ENCODE data around the gene IDH3B. TPM values are rescaled to one million over a fixed set of nuclear protein-coding genes. Genes with fewer than 3 reads are reported as not detected.
A peak's percentile ranks its signal among the peaks of the same experiment; 100 is the strongest.

Gene IDH3B
- total and polyA plus RNA-seq, 2 of the 13 experiments (the other 11 are each of a cell fraction or from before 2014, with no cell fraction given), result 215 to 254 TPM

- TF ChIP-seq LRRFIP1 (CRISPR knock-in tag; conservative IDR thresholded peaks at IDR 0.05) (no peak), ZBTB43 (CRISPR knock-in tag; conservative IDR thresholded peaks at IDR 0.05) (peak; percentile 82), MTF1 (CRISPR knock-in tag; IDR thresholded peaks at IDR 0.05) (no peak; the same call in 1 of the 2 replicates), DBP (CRISPR knock-in tag; IDR thresholded peaks at IDR 0.05; ENCODE audit: not compliant biosample characterization) (no peak), HIVEP1 (CRISPR knock-in tag; IDR thresholded peaks at IDR 0.05) (peak; percentile 23; the same call in 1 of the 2 replicates), ZNF121 (CRISPR knock-in tag; IDR thresholded peaks at IDR 0.05) (no peak), KAT8 (CRISPR knock-in tag; IDR thresholded peaks at IDR 0.05) (peak; percentile 60; the same call in 1 of the 2 replicates), ZNF792 (CRISPR knock-in tag; IDR thresholded peaks at IDR 0.05) (peak; percentile 30; the same call in 1 of the 2 replicates), ZNF335 (CRISPR knock-in tag; IDR thresholded peaks at IDR 0.05) (no peak), ZNF577 (CRISPR knock-in tag; IDR thresholded peaks at IDR 0.05; ENCODE audit: borderline replicate concordance, low read depth) (peak; percentile 87; the same call in 1 of the 2 replicates), MLX (CRISPR knock-in tag; IDR thresholded peaks at IDR 0.05) (no peak), ZNF652 (CRISPR knock-in tag; IDR thresholded peaks at IDR 0.05; ENCODE audit: borderline replicate concordance, low read depth) (no peak), CHCHD3 (CRISPR knock-in tag; IDR thresholded peaks at IDR 0.05) (0 out of 2 replicates have a peak, but pooled peaks have one; percentile 57), SIN3A (IDR thresholded peaks at IDR 0.05; ENCODE audit: borderline replicate concordance, low read depth, low read length) (peak; percentile 79; the same call in 1 of the 2 replicates), HDAC1 (CRISPR knock-in tag; IDR thresholded peaks at IDR 0.05) (peak; percentile 98), TRIM22 (IDR thresholded peaks at IDR 0.05) (no peak), ZNF512B (CRISPR knock-in tag; IDR thresholded peaks at IDR 0.05; ENCODE audit: borderline replicate concordance) (peak; percentile 88; the same call in 1 of the 2 replicates), ZNF501 (CRISPR knock-in tag; IDR thresholded peaks at IDR 0.05) (peak; percentile 95), ZBTB38 (CRISPR knock-in tag; IDR thresholded peaks at IDR 0.05) (peak; percentile 87; the same call in 1 of the 2 replicates), HNRNPUL1 (IDR thresholded peaks at IDR 0.05; ENCODE audit: low read depth, low read length) (no peak)
Measured at GRCh38 chr20:2652724-2653555, 11.1 kb downstream of the IDH3B start (continued).

Data from HepG2 (cell line).